Esophagus squamous epithelium (tissue), 5 donors: ENCODE measurements around the gene TAF4. TPM values are rescaled to one million over a fixed set of nuclear protein-coding genes. Genes with fewer than 3 reads are reported as not detected.

Source experiments
- DNase-seq: peaks from one replicate; lab custom pipeline; 2025; lab: John Stamatoyannopoulos, UW
- H3K27ac ChIP-seq, 4 donors: fragments of 200-600 bp; sonication (generic); one replicate each; pipeline ENCODE4 v1.5.1; 2016 to 2019; ENCODE audit warnings: mild to moderate bottlenecking in 1 of 4
- H3K27me3 ChIP-seq, 4 donors: fragments of 200-600 bp; sonication (generic); 1 replicate in 3 of 4; 2 replicates in 1 of 4; pipeline versions ENCODE4 v1.5.1 to v1.6.0; 2017 to 2021; ENCODE audit warnings: antibody characterized with exemption in 1 of 4
- H3K36me3 ChIP-seq, 3 donors: fragments of 200-600 bp; sonication (generic); one replicate each; pipeline ENCODE4 v1.5.1; 2016 to 2019
- H3K4me1 ChIP-seq, 3 donors: fragments of 200-600 bp; sonication (generic); one replicate each; pipeline ENCODE4 v1.5.1; 2017 to 2019
- H3K4me3 ChIP-seq, 4 donors: fragments of 200-600 bp; sonication (generic); 1 replicate in 3 of 4; 2 replicates in 1 of 4; pipeline ENCODE4 v1.5.1; 2016 to 2019; ENCODE audit warnings: mild to moderate bottlenecking in 2 of 4, moderate library complexity in 1 of 4
- H3K9me3 ChIP-seq, 3 donors: fragments of 200-600 bp; sonication (generic); one replicate each; pipeline ENCODE4 v1.5.1; 2016 to 2019
- POLR2A ChIP-seq, 4 donors: fragments of 450-650 bp; IDR thresholded peaks; one replicate each; pipeline ENCODE4 v1.6.1; 2017; ENCODE audit warnings: antibody characterized with exemption in 4 of 4, mild to moderate bottlenecking in 4 of 4, moderate library complexity in 3 of 4
- WGBS, 2 donors: methylation state at CpG; one replicate each; pipeline ENCODE4 v1.1.5; 2018; 5-methylcytosine and 5-hydroxymethylcytosine counted together
- intact Hi-C: fragments of 100-400 bp; cut with DNase I; formaldehyde crosslinking; loops from one replicate; pipeline ENCODE4 v1.15.0; 2022
- total RNA-seq, 4 donors: library from RNA; depleted of rRNA; stranded (reverse); fragments of >200 nt; gene quantifications; one replicate each; pipeline ENCODE4 v1.1.0, GENCODE V29; 2016
- TF ChIP-seq, protein P1 (sequence below), 6 experiments: fragments of 450-650 bp in 4 of 6; fragments of 200-600 bp in 2 of 6; sonication (generic) in 2 of 6; IDR thresholded peaks; one replicate each; pipeline ENCODE4 v1.5.1; 2016 to 2019; ENCODE audit warnings: antibody characterized with exemption in 6 of 6, mild to moderate bottlenecking in 4 of 6, moderate library complexity in 4 of 6
- donor health status: DM: yes; HTN: yes; CAD: no.

TAF4 gene
- total RNA-seq, 4 donors from 2014 or later: 4.9 to 16.5 (median 14.4) TPM

DNA sequence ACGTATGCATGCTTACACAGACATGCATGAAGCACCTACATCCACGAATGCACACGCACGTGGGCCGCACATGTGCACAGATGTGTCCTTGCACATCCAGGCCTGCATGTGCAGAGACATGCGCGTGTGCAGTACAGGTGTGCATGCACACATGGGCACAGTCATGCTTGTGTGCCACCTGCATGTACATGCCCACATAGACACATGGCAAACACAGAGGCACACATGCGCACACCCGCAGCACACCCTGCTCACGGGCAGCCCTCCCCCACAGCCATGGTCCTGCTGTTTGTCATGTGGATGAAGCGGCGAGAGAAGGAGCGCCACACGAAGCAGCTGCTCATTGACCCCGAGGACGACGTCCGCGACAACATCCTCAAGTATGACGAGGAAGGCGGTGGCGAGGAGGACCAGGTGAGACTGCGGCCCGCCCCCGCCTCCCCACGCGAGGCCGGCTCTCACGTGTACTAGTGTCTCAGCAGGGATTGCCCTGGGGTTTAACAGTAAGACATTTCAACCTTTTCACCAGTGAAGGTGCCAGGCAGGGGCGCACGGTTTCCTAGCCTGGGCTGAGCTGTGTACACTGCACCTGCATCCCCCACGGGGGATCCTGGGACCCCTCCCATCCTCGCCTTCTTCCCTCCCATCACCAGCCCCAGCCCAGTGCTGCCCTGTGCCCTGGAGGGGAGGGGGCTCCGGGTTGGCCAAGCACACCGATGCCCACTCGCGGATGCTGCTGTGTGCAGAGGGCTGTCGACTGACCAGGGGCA, 132.8 kb downstream of the TAF4 start:
- intact Hi-C loops: no loop called here
- H3K9me3 ChIP-seq: no peaks in the 10 kb centered on the region
- peaks cover 0 to 43% (median 0%) of the 10 kb centered on the region in 4 donors for H3K27me3 ChIP-seq
- H3K4me3 ChIP-seq: no peak overlapping the region
- no peak for TF ChIP-seq POLR2A (IDR thresholded peaks at IDR 0.05)
- 85 to 91% methylated on average over 12 to 15 of the region's 38 CpGs for WGBS, 2 donors
- H3K36me3 ChIP-seq: no peaks in the 10 kb centered on the region
- H3K4me1 ChIP-seq: no peaks in the 10 kb centered on the region
- DNase-seq: no peak
- H3K27ac ChIP-seq: no peak overlapping the region

DNA sequence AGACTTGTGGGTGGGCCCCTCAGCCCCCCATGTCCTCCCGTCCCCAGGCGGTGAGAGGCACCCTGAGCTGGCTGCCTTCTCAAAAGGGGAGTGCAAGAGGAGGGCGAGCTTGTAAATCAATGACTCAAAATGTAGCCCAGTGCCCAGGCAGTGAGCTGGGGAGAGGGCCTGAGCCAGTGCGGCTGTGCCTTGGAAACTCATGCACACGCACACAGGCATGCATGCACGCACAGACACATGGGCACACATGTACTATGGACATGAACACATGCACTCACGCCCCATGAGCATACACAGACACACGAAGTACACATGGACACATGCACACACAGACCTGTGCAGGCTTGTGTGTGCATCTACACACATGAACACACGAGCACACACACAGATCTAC, 133.5 kb downstream of the TAF4 start:
- no peaks in the 10 kb centered on the region for H3K36me3 ChIP-seq

DNA sequence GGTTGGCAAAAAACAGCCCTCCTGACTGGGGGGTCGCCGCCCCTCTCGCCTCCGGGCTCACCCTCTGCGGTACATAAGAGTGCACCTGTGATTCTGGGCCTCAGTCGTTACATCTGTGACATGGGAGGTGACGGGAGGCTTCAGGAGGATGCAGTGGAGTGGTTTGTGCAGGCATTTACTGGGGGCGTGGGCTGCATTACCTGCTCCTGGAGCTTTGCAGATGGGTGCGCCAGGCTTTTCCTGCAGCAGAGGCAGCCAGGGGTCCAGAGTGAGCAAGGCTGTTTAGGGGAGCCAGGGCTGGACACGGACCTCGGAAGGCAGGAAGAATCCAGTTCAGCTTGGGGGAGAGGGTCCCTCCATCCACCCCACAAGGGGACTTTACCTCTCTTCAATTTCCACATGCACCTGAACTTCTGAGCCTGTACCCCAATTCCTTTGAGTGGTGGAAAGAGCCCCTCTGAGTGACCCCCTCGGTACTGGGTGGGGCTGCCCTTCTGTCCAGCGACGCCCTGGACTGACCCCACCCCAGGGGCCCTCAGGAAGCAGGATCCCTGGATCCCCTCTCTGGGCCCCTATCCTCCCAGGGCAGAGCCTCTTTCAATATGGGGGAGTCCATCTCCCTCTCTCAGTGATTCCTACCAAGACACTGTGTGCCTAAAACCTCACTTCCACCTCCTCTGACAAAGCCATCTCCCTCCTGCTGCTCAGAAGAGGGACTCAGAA, 134.0 kb downstream of the TAF4 start:
- Histone ChIP-seq H3K4me1 (no peaks in the 10 kb centered on the region), H3K27me3 (peaks cover 0 to 33% (median 0%) of the 10 kb centered on the region in 4 donors), H3K4me3 (no peak overlapping the region), H3K9me3 (no peaks in the 10 kb centered on the region), H3K36me3 (no peaks in the 10 kb centered on the region), H3K27ac (no peak overlapping the region)
- WGBS, 2 donors: 75 to 90% methylated on average over 2 to 6 of the region's 14 CpGs
- no peak for DNase-seq
- intact Hi-C loops: no loop called here
- no peak for TF ChIP-seq POLR2A (IDR thresholded peaks at IDR 0.05)
- TF ChIP-seq, protein P1, sequence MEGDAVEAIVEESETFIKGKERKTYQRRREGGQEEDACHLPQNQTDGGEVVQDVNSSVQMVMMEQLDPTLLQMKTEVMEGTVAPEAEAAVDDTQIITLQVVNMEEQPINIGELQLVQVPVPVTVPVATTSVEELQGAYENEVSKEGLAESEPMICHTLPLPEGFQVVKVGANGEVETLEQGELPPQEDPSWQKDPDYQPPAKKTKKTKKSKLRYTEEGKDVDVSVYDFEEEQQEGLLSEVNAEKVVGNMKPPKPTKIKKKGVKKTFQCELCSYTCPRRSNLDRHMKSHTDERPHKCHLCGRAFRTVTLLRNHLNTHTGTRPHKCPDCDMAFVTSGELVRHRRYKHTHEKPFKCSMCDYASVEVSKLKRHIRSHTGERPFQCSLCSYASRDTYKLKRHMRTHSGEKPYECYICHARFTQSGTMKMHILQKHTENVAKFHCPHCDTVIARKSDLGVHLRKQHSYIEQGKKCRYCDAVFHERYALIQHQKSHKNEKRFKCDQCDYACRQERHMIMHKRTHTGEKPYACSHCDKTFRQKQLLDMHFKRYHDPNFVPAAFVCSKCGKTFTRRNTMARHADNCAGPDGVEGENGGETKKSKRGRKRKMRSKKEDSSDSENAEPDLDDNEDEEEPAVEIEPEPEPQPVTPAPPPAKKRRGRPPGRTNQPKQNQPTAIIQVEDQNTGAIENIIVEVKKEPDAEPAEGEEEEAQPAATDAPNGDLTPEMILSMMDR (IDR thresholded peaks at IDR 0.05): no peak

More for the DNA sequence above, 133.5 kb downstream of the TAF4 start:
- H3K4me3 ChIP-seq: no peak overlapping the region
- H3K27me3 ChIP-seq: peaks cover 0 to 36% (median 0%) of the 10 kb centered on the region in 4 donors
- intact Hi-C loops: no loop called here
- H3K27ac ChIP-seq: no peak overlapping the region
- DNase-seq: no peak
- TF ChIP-seq POLR2A (IDR thresholded peaks at IDR 0.05): no peak
- TF ChIP-seq, protein P1 (IDR thresholded peaks at IDR 0.05): no peak
- 58 to 66% methylated on average over 2 to 4 of the region's 9 CpGs for WGBS, 2 donors
- no peaks in the 10 kb centered on the region for H3K4me1 ChIP-seq
- H3K9me3 ChIP-seq: no peaks in the 10 kb centered on the region

DNA sequence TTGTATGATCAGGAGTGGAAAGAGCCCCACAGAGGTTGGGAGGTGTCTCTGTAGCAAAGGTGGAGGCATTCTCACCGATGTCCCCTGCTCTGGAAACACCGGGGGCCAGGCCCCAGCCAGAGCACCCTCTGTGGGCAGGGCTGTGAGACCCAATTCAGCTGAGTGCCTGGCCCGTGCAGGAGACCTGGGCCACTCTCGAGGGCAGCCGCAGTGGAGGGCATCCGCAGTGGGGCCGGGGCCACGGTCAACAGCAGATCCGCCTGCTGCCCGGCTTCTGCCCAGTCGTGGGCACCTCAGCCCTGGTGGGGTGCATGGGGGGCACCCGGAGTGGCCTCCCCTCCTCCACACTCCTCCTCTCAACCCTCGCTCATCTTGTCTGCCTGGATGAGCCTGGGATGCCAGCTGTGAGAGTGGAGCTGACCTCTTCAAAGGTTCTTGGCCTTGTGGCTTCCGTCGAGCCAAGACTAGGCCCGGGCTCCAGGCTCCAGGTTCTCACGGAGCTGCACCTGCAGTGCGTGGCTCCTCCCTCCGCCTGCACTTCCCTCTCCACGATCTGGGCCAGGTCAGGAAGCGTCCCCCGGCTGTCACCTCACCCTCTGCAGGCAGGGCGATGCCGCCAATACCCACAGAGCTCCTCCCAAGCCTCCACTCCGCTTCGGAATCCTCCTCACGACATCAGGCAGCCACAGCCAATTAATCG, 134.8 kb downstream of the TAF4 start:
- Histone ChIP-seq H3K36me3 (no peaks in the 10 kb centered on the region), H3K4me3 (no peak overlapping the region), H3K9me3 (no peaks in the 10 kb centered on the region), H3K4me1 (no peaks in the 10 kb centered on the region), H3K27me3 (peaks cover 0 to 34% (median 0%) of the 10 kb centered on the region in 4 donors), H3K27ac (no peak overlapping the region)
- DNase-seq: no peak
- WGBS, 2 donors: 80% methylated on average over 1 of the region's 28 CpGs; no CpG with 5 or more reads in 1 of the 2 donors
- TF ChIP-seq, protein P1 (IDR thresholded peaks at IDR 0.05): no peak
- no peak for TF ChIP-seq POLR2A (IDR thresholded peaks at IDR 0.05)
- intact Hi-C loops: no loop called here

DNA sequence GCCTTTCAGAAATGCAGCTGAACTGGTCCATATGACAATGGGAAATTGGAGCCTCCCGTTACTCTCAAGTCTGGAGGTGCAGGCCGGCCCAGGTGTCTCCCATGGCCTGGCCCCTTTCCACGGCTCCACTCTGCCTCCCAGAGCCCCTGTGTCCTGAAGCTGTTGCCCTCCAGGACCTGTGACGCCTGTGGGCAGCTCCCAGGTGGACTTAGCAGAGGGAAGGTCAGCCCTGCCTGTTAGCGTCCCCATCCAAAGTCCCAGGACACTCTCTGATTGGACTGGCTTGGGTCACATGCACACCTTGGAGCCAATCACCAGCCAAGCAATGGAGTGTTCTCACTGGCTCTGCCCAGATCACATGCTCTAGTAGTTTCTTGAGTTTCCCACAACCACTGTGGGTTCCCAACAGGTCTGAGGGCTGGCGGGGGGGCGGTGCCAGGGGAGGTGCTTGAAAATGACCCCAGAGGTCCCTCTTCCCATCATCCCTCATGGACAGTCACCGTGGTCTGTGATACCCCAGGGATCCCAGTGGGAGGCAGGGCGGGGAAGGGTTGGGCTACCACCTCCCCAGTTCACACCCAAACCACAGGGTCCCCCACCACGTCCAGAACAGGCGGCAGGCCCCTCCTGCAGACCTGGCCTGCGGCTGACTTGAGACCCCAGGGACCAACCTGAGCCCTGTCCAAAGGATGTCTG, 135.6 kb downstream of the TAF4 start:
- intact Hi-C loops: no loop called here
- 81 to 84% methylated on average over 7 to 8 of the region's 12 CpGs for WGBS, 2 donors

More for the DNA sequence above, 135.6 kb downstream of the TAF4 start:
- no peak for TF ChIP-seq POLR2A (IDR thresholded peaks at IDR 0.05)
- TF ChIP-seq, protein P1 (IDR thresholded peaks at IDR 0.05): no peak
- Histone ChIP-seq H3K36me3 (no peaks in the 10 kb centered on the region), H3K4me3 (no peak overlapping the region), H3K9me3 (no peaks in the 10 kb centered on the region), H3K4me1 (no peaks in the 10 kb centered on the region), H3K27ac (no peak overlapping the region), H3K27me3 (peaks cover 0 to 27% (median 0%) of the 10 kb centered on the region in 4 donors)
- DNase-seq: no peak
